Measurements from ENCODE around the gene BACH2. TPM values are rescaled to one million over a fixed set of nuclear protein-coding genes. Genes with fewer than 3 reads are reported as not detected.

Gene BACH2
- total RNA-seq, 1 donor from 2014 or later, result 1.2 TPM

GRCh38 chr6:90190131-90190530 lies 106.5 kb downstream of the BACH2 start:
- DNase-seq (ENCODE audit: extremely low read depth, low read depth, low spot score), result no peak

GRCh38 chr6:90187437-90188121 lies 109.1 kb downstream of the BACH2 start:
- DNase-seq (ENCODE audit: extremely low read depth, low read depth, low spot score), result no peak

GRCh38 chr6:90186637-90187371 lies 109.8 kb downstream of the BACH2 start:
- DNase-seq (ENCODE audit: extremely low read depth, low read depth, low spot score), result no peak

GRCh38 chr6:90186026-90186425 lies 110.6 kb downstream of the BACH2 start:
- no peak for DNase-seq (ENCODE audit: extremely low read depth, low read depth, low spot score)

- peak; percentile 64 for DNase-seq (ENCODE audit: extremely low read depth, low read depth, low spot score)
Observed at GRCh38 chr6:90184334-90185298, 112.0 kb downstream of the BACH2 start.

- DNase-seq (ENCODE audit: extremely low read depth, low read depth, low spot score), result no peak
Observed at GRCh38 chr6:90183587-90184333, 112.9 kb downstream of the BACH2 start.

- DNase-seq (ENCODE audit: extremely low read depth, low read depth, low spot score), result no peak
Observed at GRCh38 chr6:90180526-90180925, 116.1 kb downstream of the BACH2 start.

GRCh38 chr6:90179190-90180169 lies 117.2 kb downstream of the BACH2 start:
- no peak for DNase-seq (ENCODE audit: extremely low read depth, low read depth, low spot score)

GRCh38 chr6:90178384-90178855 lies 118.2 kb downstream of the BACH2 start:
- no peak for DNase-seq (ENCODE audit: extremely low read depth, low read depth, low spot score)

GRCh38 chr6:90177544-90178383 lies 118.9 kb downstream of the BACH2 start:
- DNase-seq (ENCODE audit: extremely low read depth, low read depth, low spot score), result no peak

GRCh38 chr6:90175627-90176538 lies 120.8 kb downstream of the BACH2 start:
- no peak for DNase-seq (ENCODE audit: extremely low read depth, low read depth, low spot score)

- no peak for DNase-seq (ENCODE audit: extremely low read depth, low read depth, low spot score)
Observed at GRCh38 chr6:90173262-90173925, 123.2 kb downstream of the BACH2 start.

GRCh38 chr6:90170601-90171000 lies 126.0 kb downstream of the BACH2 start:
- DNase-seq (ENCODE audit: extremely low read depth, low read depth, low spot score), result no peak

GRCh38 chr6:90169374-90169773 lies 127.3 kb downstream of the BACH2 start:
- DNase-seq (ENCODE audit: extremely low read depth, low read depth, low spot score), result no peak

- no peak for DNase-seq (ENCODE audit: extremely low read depth, low read depth, low spot score)
Observed at GRCh38 chr6:90168693-90169131, 127.9 kb downstream of the BACH2 start.

GRCh38 chr6:90167514-90168379 lies 128.9 kb downstream of the BACH2 start:
- no peak for DNase-seq (ENCODE audit: extremely low read depth, low read depth, low spot score)
